ENCODE data around the gene BRMS1L. TPM values are rescaled to one million over a fixed set of nuclear protein-coding genes. Genes with fewer than 3 reads are reported as not detected.

BRMS1L gene
- total RNA-seq, 1 experiment from 2014 or later = 11.4 TPM

- no peaks in the 10 kb centered on the region for H3K36me3 Mint-ChIP-seq (ENCODE audit: insufficient read depth, unreplicated experiment)
Observed at GRCh38 chr14:35897616-35898111, 71.5 kb downstream of the BRMS1L start.

GRCh38 chr14:35898217-35898775 is 72.2 kb downstream of the BRMS1L start:
- peaks cover 7% of the 10 kb centered on the region for H3K27me3 Mint-ChIP-seq (ENCODE audit: insufficient read depth, unreplicated experiment)
- no peak overlapping the region for H3K4me3 Mint-ChIP-seq (ENCODE audit: unreplicated experiment)
- no peak overlapping the region for H3K27ac Mint-ChIP-seq (ENCODE audit: unreplicated experiment)
- DNase-seq = no peak
- intact Hi-C loops (cut with micrococcal nuclease; ENCODE audit: unreplicated experiment) = no loop called here
- no peaks in the 10 kb centered on the region for H3K36me3 ChIP-seq (ENCODE audit: control insufficient read depth, insufficient read depth, low read length)
- no peaks in the 10 kb centered on the region for H3K4me1 Mint-ChIP-seq (ENCODE audit: low read depth, unreplicated experiment)
- no peaks in the 10 kb centered on the region for H3K27me3 ChIP-seq (replicated peaks; ENCODE audit: control insufficient read depth, insufficient read depth, low read length)
- no peaks in the 10 kb centered on the region for H3K36me3 Mint-ChIP-seq (ENCODE audit: insufficient read depth, unreplicated experiment)
- H3K4me3 ChIP-seq (ENCODE audit: low read depth, low read length) = no peak overlapping the region
- ChIA-PET POLR2A (no interaction called here), CTCF (interaction anchor here (0.6 kb wide), 1 partner anchor 1687 kb away, joined by 3 read pairs; no protein-coding TSS in a partner anchor)
- H3K4me1 ChIP-seq = no peaks in the 10 kb centered on the region
- no peak for TF ChIP-seq CTCF (IDR thresholded peaks at IDR 0.05; ENCODE audit: insufficient read depth in 1 of 2, low read depth in 1 of 2, low read length in 1 of 2, severe bottlenecking in 1 of 2, unreplicated experiment in 1 of 2)
- no TSS peak for BruUV-seq (replicated peaks)
- H3K9me3 Mint-ChIP-seq (ENCODE audit: unreplicated experiment) = peaks cover 33% of the 10 kb centered on the region
- H3K9me3 ChIP-seq = no peaks in the 10 kb centered on the region; the same call in 1 of the 2 replicates

More at GRCh38 chr14:35897616-35898111, 71.5 kb downstream of the BRMS1L start:
- Histone ChIP-seq H3K4me3 (ENCODE audit: low read depth, low read length) (no peak overlapping the region), H3K9me3 (no peaks in the 10 kb centered on the region; the same call in 1 of the 2 replicates), H3K36me3 (ENCODE audit: control insufficient read depth, insufficient read depth, low read length) (no peaks in the 10 kb centered on the region), H3K27me3 (replicated peaks; ENCODE audit: control insufficient read depth, insufficient read depth, low read length) (no peaks in the 10 kb centered on the region), H3K4me1 (no peaks in the 10 kb centered on the region)
- Mint-ChIP-seq H3K27me3 (ENCODE audit: insufficient read depth, unreplicated experiment) (peaks cover 7% of the 10 kb centered on the region), H3K9me3 (ENCODE audit: unreplicated experiment) (peaks cover 33% of the 10 kb centered on the region), H3K27ac (ENCODE audit: unreplicated experiment) (no peak overlapping the region), H3K4me1 (ENCODE audit: low read depth, unreplicated experiment) (no peaks in the 10 kb centered on the region), H3K4me3 (ENCODE audit: unreplicated experiment) (no peak overlapping the region)
- no peak for TF ChIP-seq CTCF (IDR thresholded peaks at IDR 0.05; ENCODE audit: insufficient read depth in 1 of 2, low read depth in 1 of 2, low read length in 1 of 2, severe bottlenecking in 1 of 2, unreplicated experiment in 1 of 2)
- no TSS peak for BruUV-seq (replicated peaks)
- intact Hi-C loops (cut with micrococcal nuclease; ENCODE audit: unreplicated experiment) = no loop called here
- CTCF ChIA-PET = no interaction called here
- POLR2A ChIA-PET = no interaction called here
- no peak for DNase-seq

- Histone ChIP-seq H3K4me3 (ENCODE audit: low read depth, low read length) (no peak overlapping the region), H3K4me1 (no peaks in the 10 kb centered on the region), H3K36me3 (ENCODE audit: control insufficient read depth, insufficient read depth, low read length) (no peaks in the 10 kb centered on the region), H3K9me3 (no peaks in the 10 kb centered on the region), H3K27me3 (replicated peaks; ENCODE audit: control insufficient read depth, insufficient read depth, low read length) (no peaks in the 10 kb centered on the region)
- TF ChIP-seq CTCF (IDR thresholded peaks at IDR 0.05; ENCODE audit: insufficient read depth in 1 of 2, low read depth in 1 of 2, low read length in 1 of 2, severe bottlenecking in 1 of 2, unreplicated experiment in 1 of 2) = no peak
- no peak for DNase-seq
- CTCF ChIA-PET = no interaction called here
- Mint-ChIP-seq H3K4me1 (ENCODE audit: low read depth, unreplicated experiment) (no peaks in the 10 kb centered on the region), H3K9me3 (ENCODE audit: unreplicated experiment) (peaks cover 10% of the 10 kb centered on the region), H3K36me3 (ENCODE audit: insufficient read depth, unreplicated experiment) (no peaks in the 10 kb centered on the region), H3K27me3 (ENCODE audit: insufficient read depth, unreplicated experiment) (peaks cover 2% of the 10 kb centered on the region), H3K4me3 (ENCODE audit: unreplicated experiment) (no peak overlapping the region), H3K27ac (ENCODE audit: unreplicated experiment) (no peak overlapping the region)
- POLR2A ChIA-PET = no interaction called here
- intact Hi-C loops (cut with micrococcal nuclease; ENCODE audit: unreplicated experiment) = no loop called here
- no TSS peak for BruUV-seq (replicated peaks)
Observed at GRCh38 chr14:35900741-35901140, 74.6 kb downstream of the BRMS1L start.
